NT2/D1 (cell line): ENCODE data around the gene FBXO38.

Experiments
- YY1 ChIP-seq: IDR thresholded peaks from 2 replicates; pipeline ENCODE4 v1.6.1; 2011; ENCODE audit not compliant: insufficient read length, insufficient read depth
- ZNF274 ChIP-seq: IDR thresholded peaks from 2 replicates; pipeline ENCODE4 v1.6.1; 2011; ENCODE audit warnings: mild to moderate bottlenecking, low read depth, low read length

DNA sequence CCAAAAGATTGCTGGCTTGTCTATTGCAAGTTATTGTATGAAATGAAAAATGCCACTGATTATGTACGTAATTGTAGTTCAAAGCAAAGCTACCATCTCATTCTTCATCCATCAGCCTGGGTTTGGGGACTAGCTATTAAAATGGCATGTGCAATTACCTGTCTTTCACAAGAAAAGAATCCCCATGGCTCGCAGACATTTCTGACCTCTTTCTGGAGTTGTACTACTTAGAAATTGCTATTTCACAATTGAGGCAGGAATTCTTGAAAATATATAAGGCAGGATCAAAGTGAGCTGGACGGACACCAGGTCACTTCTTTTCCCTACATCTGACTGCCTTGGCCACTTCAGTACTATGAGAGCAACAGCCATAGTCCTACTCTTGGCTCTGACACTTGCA lies 48.5 kb upstream of the FBXO38 start, which contains the start of gene SPINK9:
- TF ChIP-seq YY1 (no peak), ZNF274 (no peak)
